Stimulated activated CD4-positive, alpha-beta T cell treated with anti-CD3 and anti-CD28 coated beads, Interleukin-12 subunit alpha, Interleukin-12 subunit beta, amount 100 ng/mL, for 48 hours (primary cell): ENCODE measurements around the gene ARL5A.

Experiments
- DNase-seq, 3 donors: peaks; one replicate each; pipeline ENCODE4 v3.0.0-alpha.2; 2020; ENCODE audit warnings: low read depth in 2 of 3, low spot score in 1 of 3

The ARL5A gene

DNA sequence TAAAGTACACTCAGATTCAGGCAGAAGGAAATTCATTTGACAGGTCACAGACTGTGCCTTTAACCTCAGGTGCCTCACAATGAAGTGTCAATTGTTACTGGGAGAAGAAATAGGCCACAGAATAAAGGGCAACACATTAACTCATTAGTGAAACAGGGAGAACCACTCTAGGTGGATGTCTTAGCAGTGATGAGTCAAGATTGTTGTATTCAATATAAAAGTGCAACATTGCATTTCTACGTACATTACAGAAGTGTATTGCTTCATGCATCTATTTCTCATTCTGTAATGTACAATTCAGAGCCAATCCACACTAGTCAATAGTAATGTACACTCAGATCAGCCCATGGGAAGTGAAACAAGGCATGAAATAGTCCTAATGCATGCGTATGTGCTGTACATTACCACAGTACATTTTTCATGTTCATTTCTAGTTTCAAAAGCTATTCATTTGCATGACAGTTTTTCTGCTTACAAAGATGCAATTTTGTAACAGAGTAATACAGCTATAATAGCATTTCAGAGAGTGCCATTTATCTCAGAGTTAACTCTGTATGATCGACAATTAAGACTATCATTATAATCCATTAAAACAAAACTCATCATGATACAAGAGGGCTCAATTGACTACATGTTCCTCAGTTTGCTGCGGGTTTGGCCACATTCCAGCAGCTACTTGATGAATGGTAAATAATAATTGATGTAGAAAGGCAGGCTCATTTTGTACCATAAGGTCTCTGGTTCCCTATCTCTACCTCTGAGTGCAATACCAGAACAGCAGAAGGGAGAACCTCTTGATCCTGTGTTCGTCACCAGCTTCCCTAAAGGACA lies 12.2 kb upstream of the ARL5A start:
- DNase-seq, result no peak

DNA sequence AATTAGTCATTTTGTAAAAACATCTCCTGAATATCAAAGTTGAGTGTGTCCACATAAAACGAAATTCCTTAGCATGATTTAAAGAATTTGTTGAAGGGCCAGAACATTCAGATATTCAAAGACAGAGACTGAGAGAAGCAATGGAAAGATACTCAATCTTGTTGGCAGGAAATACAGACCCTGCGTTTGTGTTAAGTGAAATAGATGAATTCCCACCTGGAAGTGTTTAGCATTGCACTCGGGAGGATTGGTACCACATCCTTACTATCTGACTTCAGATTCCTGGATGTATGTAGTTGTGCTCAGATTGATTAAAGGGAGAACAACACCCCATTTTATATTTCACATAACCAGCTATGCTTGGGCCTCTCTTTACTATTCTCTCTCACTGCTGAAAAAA lies 9.7 kb upstream of the ARL5A start:
- no peak for DNase-seq

DNA sequence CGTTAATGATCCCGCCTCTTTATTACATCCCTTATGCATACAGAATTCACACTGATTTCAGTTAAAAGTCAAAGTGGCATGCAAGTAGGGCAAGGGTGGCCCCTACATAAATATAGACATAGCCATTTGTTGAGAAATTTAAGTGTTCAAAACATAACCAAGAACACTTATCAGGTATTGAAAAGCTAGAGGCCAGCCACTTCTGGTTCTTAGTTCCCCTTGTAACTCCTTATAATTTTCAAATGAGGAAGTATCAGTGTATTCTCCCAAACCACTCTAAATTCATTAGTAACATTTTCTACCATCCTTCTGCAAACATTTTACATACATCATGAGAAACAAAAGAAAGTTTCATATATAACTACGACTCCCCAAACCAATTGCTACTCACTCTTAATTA lies 5.8 kb upstream of the ARL5A start:
- DNase-seq, result no peak

DNA sequence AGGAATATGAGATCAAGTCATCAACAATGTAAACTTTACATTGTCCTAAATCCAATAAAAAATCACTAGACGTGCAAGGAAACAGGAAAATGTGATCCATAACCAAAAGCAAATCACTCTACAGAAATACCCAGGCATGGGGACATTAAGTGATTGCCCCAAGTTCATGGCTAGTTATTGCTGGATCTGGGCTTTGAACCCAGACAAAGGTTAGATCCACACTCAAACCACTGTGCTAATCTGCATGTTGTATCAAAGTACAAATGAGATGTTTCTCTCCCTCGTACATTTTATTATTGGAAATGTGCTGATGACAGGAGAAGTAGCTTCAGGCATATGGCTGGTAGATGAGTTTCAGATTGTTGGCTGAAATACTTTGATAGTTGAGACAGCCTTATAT lies 2.7 kb upstream of the ARL5A start:
- no peak for DNase-seq

DNA sequence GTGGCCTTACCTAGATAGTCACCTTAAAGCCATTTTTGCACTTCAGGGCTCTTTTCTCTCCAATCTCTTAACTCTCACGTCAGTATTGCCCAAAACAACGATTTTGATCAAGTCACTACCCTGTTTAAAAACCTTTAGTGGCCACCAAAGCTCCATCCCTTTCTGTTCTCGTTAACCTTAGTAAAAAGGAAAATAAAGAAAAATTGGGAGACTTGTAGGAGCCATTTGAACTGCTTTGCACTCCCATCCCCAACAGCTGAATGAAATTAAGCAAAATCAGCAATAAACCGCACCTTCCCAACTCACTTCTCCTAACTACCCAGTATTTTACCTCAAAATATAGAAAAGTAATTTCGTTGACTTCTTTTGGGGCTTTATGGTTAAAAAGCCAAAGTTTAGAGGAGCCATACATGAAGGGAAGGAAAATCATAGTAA lies 686 bp upstream of the ARL5A start:
- DNase-seq, result no peak

DNA sequence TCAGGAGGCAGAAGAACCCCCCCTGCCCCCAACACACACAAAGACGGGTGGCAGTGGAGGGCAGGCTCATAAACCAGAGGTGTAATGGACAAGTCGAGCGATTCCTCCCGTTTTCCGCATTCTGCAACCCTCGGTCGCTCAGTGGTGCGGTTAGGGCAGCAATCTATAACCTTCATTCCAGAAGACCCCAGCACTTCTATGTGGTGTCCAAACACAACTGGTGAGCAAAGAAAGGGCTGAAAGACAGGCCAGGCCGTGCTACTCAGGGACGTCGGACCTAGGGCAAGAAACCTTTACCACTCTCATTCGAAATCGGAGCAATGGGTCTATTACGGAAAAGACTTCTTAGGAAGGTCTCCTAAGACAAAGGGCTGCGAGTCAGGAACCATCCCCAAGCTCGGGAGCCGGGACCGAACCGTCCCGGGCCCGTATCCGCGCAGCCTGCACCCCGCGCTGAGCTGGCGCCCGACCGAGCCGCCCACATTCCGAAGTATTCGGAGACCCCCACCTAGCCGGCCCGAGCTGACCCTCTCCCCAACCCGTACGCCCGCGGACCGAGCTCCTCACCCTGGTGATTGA lies 568 bp downstream of the ARL5A start:
- peak in 1 of 3 donors; percentile 24 for DNase-seq

DNA sequence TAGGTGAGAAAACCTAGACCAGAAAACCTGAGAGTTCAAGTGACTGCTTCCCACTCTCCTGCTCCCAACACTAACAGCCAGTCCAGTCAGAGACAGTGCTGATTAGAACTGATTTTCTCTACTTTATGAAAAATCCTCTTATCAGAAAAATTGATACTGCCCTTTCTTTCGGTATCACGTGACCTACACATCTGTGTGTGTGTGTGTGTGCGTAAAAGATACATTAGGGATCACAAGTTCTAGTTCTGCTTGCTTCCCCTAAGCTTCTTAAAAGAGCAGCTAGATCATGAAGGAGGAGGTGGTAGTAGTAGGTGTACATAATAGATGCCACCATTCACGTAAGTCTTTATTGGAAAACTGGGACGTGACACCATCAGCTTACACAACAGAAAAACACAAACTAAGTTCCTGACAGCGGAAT lies 1.5 kb downstream of the ARL5A start:
- DNase-seq, result no peak

DNA sequence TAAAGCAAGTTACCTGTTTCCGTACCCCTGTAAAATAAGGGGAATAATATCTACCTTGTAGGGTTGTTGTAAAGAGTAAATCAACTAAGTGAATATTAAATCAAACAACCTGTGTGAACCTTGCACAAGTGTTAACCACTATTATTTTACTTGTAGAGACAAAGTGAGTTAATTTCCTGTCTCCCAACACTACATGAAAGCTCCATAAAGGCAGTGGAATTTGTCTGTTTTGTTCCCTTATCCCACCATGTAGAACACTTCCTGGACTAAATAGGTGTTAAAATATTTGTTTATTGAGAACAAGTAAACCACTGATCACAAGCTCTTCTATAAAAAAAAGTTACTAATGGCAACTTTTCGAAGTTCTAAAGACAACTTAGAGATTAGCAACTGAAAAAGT lies 3.3 kb downstream of the ARL5A start:
- no peak for DNase-seq

DNA sequence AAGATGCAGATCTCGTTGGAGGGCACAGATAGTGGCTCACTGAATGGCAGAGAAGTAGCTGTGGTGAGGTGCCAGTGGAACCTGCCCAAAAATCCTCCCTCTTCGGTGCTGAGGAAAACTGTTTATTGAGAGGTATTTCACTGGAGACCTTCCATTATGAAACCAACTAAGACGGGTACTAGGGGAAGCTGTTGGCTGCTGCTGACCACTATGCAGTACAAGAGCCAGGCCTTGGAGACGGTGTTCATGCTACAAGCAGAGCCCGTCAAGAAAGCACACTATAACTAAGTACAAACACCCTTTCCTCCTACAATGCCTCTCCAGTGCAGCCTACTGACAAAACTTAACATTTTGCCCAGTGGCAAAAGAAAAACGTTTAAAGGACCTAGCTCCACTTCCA lies 4.6 kb downstream of the ARL5A start:
- DNase-seq, result no peak

DNA sequence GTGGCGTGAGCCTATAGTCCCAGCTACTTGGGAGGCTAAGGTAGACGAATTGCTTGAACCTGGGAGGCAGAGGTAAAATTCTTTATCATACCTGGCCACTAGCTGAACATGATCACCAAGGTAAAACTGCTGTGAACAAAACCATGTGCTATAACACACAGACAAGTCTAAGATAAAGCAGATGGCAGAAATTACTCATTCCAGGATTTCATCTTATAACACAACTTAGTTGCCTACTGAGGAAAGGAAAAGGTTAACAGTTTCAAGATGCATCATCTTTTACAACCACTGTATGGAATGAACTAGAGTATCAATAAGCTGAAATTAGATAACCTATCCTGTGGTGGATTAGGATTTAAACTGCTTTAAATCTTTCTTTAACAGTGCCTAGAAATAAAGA lies 8.3 kb downstream of the ARL5A start:
- DNase-seq, result no peak

DNA sequence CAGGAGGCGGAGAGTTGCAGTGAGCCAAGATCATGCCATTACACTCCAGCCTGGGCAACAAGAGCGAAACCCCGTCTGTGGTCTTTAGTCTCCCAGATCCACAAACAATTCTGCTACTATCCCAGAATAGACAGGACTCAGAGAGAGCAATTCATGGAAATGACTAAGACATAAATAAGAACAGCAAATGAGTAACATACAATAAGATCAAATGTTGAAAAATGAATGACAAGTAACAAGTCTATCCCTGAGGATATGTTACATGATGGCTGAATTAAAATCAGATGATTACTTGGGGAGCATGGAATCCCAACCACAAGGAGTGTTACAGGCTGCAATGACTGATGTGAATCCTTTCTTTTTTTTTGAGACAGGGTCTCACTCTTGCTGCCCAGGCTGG lies 10.3 kb downstream of the ARL5A start:
- no peak for DNase-seq

DNA sequence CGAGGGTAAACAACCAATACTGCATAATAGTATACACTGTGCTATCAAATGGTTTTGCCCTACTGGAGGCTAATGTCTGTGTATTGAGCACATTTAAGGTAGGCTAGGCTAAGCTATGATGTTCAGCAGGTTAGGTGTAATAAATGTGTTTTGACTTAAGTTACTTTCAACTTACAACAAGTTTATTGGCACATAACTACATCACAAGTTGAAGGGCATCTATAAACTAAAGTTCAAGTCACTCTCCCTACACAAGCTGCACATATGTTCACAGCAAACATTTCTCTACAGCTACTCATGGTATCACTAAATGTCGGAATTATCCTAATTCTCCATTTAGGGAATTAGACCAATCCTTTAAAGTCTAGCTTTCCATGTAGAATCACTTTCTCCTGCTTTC lies 11.4 kb downstream of the ARL5A start:
- no peak for DNase-seq

DNA sequence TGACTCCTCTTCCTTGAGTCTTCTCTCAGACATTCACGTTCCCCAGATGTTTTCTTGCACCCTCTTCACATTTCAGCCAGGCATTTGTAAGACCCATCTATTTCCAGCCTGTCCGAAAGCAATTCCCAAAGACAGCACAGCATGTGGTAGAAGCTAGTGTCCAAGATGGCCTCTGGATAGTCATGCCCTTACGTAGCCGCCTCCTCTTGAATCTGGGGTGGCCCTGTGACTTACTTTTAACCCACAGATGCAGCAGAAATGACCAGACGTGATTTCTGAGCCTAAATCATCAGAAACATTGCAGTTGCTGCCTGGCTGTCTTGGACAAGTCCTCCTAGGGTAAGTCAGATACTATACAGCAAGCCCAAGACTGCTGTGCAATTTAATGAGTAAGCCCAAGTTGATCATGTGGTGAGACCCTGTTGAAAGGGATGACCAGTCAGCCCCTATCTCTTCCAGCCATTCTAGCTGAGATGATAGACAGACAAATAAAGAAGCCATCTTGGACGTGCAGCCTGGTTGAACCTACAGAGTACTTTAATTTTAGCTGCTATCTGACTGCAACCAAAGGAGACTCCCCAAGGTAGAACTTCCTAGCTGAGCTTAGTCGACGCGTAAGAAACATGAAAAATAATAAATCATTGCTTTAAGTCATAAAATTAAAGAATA lies 12.3 kb downstream of the ARL5A start:
- no peak for DNase-seq

DNA sequence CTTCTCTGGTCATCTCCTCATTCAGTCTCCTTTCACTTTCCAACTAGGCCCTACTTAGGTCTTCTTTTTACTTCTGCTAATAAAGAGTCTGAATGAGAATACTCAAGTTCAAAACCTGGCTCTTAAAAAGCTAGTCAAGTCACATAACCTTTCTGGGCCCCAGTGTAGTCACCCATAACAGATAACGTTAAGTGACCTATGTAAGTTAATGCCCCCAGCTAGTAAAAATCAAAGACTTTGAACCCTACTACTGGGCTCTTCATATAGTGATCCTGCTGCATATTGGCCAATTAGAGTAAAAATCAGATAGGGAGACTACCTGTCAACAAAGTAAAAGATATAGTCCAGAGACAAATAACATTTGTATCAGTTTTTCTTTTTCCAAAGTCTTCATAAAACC lies 17.7 kb downstream of the ARL5A start:
- DNase-seq, result no peak

DNA sequence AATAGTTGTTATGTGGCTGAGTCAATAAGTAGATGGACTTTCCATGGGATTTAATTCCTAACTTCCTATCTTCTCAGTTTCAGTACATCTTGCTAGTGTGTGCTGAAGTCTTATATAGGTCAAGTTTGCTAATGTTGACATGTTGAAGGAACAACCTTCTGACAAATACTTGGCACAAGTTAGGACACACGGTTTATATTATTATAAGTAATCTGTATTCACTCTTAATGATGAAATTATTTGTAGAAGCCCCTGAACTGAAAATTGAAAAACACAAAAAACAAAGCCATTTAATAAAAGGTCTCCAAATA lies 19.2 kb downstream of the ARL5A start:
- no peak for DNase-seq

DNA sequence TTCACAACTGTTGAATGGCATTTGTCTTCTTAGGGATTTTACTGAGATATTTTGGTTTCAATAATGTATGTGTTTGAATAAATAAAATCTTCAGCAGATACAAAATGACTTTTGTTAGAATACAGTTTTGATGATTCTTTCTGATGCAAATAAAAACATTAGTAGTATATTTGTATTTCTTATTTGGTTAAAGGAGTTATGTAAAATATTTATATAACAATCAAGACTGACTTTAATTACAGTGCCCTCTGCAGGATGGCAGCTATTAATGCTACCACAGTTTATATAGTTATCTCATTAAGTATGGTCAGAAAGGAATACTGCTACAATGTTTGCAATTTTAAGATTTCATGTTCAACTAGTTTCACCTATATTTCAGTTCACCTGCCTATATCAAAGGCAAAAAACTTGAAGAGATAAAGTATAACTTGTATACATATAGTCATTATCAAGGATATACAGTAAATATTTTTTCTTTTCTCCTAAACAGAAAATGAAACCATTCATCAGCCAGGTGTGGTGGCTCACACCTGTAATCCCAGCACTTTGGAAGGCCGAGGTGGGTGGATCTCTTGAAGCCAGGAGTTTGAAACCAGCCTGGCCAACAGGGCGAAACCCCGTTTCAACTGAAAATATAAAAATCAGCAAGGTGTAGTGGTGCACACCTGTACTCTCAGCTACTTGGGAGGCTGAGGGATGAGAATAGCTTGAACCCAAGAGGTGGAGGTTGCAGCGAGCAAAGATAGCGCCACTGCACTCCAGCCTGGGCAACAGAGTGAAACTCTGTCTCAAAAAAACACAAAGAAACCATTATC lies 19.8 kb downstream of the ARL5A start:
- no peak for DNase-seq

DNA sequence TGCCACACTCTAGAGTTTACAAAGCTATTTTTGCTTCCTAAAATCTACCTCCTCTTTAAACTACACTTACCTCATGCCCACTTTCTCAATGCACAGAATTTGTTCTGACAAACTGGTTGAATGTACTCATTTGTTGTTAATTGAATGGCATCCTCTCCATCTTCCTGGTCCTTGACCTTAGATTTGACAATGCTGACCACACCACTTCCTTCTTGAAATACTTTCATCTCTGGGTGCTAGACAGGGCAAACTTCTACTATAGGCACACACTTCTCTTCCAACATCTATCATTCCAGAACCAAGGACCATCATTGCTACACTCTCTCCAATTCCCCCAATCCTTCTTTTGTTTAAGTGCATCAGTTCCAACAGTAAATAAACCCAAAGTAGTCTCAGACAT lies 22.3 kb downstream of the ARL5A start:
- DNase-seq, result no peak

DNA sequence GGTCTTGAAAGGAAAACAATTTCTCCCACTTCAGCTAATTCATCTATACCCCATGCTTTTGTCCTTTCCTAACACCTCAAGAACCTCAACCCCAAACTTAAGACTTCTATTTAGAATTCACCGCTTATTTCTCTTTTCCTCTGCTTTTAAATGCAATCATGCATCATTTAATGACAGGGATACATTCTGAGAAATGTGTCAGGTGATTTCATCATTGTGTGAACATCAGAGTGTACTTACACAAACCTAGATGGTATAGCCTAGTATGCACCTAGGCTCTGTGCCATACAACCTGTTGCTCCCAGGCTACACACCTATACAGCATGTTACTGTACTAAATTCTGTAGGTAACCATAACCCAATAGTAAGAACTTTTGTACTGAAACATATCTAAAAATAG lies 22.9 kb downstream of the ARL5A start:
- DNase-seq, result no peak

DNA sequence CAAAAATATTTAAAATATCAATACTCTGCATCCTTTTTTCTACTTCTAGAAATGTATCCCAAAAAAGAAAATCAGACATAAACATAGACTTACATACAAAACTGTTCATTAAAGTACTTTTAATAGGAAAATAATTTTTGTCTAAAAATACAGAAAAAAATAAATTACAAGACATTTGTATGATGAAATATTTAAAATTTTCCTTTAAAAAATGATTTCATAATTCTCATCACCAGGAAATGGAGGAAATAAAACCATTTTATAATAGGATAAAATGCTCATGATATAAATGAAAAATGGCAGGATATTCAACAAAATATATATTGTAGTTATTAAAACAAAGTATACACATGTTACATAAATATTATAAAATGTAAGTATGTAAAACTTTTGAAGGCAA lies 24.4 kb downstream of the ARL5A start:
- no peak for DNase-seq

DNA sequence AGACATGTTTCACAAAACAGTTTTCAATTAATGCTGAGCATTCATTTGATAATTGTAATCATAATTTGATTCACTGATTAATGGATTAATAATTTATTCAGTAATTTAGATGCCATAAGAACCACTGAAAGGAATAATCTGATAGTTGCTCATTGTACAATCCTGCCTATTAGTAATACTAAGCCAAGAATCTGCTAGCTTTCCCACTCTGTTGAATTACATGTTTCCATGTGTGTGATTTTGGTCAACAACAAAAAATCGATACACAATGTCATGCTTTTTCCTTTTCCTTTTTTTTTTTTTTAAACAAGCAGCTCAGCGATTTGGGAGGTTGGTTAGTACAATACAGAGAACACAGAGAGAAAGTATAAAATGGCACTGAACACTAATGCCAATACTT lies 25.9 kb downstream of the ARL5A start:
- no peak for DNase-seq

DNA sequence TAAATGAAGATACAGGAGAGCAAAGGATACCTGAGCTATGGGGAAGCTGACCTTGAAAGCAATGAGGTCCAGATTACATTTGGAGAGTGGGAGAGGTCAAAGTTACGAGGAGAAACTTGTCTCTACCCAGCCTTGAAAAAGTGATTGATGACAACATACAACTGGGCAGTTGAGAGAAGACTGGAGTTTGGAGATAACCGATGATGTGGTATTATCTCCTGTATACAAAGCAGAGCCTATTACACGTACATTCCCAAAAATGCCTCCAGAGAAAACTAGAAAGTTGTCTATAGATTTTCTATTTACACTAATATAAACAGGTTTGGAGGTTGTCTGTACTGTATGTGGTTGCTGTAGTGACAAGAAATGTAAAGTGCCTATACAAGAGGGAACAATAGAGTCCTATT lies 28.3 kb downstream of the ARL5A start:
- DNase-seq, result no peak

DNA sequence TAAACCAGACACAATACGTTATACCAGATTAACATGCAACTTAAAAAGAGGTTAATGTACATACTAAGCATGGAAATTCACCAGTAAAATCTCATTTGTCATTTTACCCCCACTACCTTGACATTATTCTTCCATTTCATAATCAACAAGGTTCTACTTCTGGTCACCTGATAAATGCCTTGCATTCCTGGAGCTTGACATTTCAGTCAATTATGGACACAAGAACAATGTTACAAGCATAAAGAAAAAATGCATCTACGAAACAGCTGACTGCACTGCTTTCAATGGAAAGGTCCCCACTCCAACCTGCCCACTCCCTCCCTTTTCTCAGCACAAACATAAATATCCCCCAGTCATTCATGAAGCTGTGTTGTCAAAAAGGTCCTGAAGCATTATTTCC lies 31.4 kb downstream of the ARL5A start:
- DNase-seq, result no peak
